SIG-M5 (cell line): ENCODE results near the gene DGKI.
"Not testable (repeated sequence)": the region's sequence is repeated elsewhere in the genome, so short reads cannot be mapped to it uniquely, and the experiment has no call there.

ENCODE experiments used
- DNase-seq: peaks from one replicate; lab custom pipeline; 2025; lab: John Stamatoyannopoulos, UW

DGKI gene

DNA sequence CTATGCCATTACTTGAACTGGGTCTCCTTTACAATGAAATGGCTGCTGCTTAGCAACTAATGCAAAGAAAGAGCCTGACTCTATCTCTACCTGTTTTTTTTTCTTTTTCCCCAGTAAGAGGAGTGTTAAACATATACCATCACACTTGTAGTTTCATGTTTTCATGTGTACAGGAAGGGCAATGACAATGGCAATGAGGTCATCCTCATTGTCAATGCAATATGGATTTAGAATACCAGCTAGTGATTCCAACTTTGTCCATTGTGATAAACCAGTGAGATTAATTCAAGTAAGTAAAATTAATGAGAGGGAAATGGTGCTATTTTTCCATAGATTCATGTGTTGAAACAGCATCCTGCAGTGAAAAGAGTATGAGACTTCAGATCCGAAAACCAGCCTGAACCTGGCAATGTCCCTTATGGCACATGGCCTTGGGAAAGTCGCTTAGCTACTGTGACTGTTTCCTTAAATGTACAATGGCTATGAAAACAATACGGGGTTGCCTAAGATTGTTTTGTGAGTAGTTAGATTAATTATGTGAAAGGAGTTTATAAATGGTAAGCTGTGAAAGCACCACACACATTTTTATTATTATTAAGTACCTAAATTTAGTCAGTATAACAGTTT lies 11.2 kb downstream of the DGKI start:
- DNase-seq, result no peak

- no peak for DNase-seq
Measured at GRCh38 chr7:137834552-137834951, 12.2 kb downstream of the DGKI start.

DNA sequence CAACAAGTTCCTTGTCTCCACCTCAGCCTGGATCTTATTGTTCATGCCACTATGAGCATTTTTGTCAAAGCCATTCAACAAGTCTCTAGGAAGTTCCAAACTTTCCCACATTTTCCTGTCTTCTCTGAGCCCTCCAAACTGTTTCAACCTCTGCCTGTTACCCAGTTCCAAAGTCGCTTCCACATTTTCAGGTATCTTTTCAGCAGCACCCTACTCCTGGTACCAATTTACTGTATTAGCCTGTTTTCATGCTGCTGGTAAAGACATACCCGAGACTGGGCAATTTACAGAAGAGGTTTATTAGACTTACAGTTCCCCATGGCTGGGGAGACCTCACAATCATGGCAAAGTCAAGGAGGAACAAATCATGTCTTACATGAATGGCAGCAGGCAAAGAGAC lies 13.8 kb downstream of the DGKI start:
- not testable (repeated sequence) for DNase-seq

GRCh38 chr7:137832382-137832781 lies 14.4 kb downstream of the DGKI start:
- DNase-seq, result no peak

GRCh38 chr7:137831555-137831954 lies 15.2 kb downstream of the DGKI start:
- DNase-seq, result not testable (repeated sequence)

- DNase-seq, result no peak
Measured at GRCh38 chr7:137829337-137829992, 17.3 kb downstream of the DGKI start.

DNA sequence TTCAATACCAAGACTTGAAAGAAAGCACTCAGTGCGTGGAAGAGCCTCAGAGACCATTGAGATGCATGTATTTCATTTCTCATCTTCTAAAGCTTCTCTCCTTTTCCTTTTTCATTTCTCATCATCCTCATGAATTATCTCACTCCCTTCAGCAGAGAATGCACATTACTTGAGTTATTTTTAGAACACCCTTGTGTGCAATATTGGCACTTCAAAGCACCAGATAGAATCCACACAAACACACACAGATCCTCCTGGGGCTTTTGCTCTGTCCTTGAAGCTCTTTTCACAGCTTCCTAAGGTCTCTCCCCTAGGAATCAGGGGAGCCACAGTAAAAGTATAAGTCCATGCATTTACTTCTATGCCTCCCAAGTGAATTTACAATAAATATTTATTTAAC lies 18.3 kb downstream of the DGKI start:
- no peak for DNase-seq

- DNase-seq, result no peak
Measured at GRCh38 chr7:137825489-137825888, 21.3 kb downstream of the DGKI start.

DNA sequence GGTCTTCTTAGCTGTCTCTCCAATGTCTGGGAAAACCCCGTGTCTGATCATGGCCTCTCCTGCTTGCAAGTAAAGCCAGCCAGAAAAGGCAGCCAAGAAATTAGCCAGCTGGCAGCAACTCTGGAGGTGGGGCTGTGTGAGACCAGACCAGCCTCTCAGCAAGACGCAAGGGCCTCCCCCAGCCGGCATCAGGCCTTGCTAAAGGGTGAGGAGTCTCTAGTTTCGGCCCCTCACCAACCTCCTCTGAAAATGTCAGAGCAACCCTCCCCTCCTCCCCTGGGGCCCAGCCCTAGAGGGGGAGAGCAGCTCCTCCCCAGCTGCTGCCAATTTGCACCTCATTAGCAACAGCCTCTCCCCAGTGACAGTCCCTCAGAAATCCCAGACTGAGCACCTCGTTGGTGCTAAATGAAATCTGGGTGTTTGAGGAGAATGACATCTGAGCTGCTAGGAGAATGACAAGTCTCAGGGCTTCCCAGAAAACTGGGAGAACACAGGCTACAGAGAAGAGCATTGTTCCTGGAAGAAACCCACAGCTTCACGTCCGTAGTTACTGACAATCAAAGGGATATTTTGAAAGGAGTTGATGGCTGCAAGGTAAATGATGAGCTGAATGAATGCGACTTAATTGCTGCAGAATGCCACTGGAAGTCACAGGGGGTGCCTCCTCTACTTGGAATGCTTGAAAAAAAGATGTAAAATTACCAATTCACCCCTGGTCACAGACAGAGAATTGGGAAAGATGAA lies 25.9 kb downstream of the DGKI start:
- no peak for DNase-seq

GRCh38 chr7:137820156-137820555 lies 26.6 kb downstream of the DGKI start:
- no peak for DNase-seq

DNA sequence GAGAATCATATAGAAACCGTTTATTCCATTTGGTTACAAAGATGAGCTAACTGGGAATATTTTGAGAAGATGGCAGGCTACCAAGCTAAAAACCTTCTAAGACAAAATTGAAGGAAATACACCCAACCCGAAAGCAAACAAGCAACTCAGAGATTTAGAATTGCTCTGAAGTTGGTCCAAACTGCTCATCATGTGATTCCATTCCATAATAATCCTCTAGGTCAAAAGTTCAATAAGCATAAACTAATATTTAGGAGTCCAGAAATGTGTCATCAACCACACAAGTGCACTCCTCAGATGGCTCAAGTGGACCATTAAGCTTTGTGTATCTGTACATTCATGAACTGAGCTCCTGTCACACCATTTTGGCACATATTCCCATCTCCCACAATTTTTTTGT lies 28.7 kb downstream of the DGKI start:
- DNase-seq, result no peak

DNA sequence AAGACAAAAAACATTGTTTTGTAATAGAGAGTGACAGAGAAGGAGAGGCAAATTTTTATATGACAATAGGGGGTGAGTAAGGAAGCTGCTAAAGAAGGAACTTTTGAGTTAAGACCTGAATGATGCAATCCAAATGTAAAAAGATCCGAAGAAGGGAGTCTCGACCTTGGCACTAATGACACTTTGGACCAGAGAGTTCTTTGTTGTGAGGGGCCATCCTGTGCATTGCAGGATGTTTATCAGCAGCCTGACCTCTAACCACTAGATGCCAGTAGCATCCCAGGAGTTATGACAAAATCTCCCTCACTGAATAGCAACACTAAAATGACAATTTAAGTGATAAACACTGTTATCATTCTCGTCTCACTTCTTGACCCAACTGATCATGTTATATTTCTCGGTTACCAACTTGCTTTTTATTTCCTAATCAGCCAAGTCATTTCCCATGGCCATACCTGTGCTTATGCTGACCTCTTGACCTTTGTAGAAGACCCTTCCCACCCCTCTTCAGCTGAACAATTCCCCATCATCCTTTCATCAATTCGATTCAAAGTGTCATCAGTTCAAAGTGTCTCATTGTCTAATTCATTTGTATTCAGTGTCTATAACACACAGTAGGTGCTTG lies 30.0 kb downstream of the DGKI start:
- DNase-seq, result no peak

DNA sequence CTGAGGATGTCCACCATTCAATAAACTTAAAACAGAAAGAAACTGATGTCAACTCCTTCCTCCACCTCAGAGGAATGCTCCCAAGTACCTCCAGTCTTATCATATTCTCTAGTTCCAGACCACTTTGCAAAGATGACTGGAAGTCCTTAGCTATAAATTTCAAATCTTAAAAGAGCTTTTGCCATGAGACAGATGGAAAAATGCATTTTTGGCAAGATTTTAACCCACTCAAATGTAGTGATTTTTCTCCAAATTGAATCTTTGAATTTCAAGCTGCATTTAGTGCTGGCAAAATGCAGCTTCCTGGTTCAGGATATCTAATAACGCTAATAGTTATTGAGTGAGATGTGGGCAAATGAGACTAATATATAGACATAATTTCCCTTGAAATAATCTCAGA lies 33.2 kb downstream of the DGKI start:
- no peak for DNase-seq

DNA sequence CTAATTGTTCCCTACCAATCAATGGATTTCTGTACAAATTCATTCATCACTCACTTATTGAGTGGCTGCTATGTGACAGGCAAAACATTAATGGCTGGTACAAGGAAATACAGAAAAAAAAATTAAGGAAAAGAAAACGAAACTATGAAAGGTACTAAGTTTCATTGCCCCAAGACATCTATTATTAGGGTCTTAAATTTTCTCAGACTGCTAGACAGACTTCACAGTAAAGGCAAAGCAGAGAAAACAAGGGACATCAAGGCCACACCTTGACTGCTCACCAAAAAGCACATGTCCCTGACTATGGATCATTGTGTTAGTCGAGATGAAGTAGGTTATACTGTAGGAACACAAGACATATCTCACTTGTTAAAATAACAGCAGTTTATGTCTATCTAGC lies 36.5 kb downstream of the DGKI start:
- no peak for DNase-seq

GRCh38 chr7:137804836-137805235 lies 41.9 kb downstream of the DGKI start:
- DNase-seq, result no peak

GRCh38 chr7:137801491-137801890 lies 45.3 kb downstream of the DGKI start:
- DNase-seq, result no peak

- no peak for DNase-seq
Measured at GRCh38 chr7:137801003-137801402, 45.8 kb downstream of the DGKI start.

DNA sequence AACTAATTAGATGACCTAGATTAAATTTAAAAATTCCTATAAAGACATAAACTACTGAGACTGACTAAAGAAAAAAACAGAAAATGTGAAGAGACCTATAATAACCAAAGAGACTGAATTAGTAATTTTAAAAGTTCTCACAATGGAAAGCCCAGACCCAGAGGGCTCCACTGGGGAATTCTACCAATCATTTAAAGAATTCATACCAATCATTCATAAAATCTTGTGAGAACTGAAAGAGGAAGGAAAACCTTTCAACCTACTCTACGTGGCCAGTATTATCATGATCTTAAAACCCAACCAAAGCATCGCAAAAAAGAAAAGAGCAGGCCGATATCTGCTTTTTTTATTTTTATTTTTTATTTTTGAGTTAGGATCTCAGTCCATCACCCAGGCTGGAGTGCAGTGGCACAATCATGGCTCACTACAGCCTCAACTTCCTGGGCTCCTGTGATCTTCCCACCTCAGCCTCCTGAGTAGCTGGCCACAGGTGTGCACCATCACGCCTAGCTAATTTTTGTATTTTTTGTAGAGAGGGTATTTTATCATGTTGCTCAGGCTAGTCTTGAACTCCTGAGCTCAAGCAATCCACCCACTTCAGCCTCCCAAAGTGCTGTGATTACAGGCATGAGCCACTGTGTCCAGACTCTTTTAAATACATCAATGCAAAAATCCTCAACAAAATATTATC lies 48.6 kb downstream of the DGKI start:
- no peak for DNase-seq

DNA sequence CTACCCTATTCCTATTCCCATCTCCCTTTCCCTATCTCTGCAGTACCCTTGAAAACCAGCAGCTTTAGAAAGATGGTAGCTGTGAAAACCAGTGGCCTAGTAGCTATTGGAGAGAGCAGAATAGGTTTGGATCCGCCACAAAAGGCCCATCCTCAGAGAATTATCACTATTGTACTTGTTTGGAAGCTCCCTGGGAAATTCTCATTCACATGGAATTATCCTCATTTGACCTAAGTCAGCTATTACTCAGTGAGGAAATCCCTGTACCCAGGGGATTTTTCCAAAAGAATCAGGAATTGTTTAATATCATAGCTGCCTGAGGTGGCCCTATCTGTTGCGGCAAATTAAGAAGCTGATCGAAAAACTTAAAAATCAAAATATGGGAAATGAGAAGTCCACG lies 51.6 kb downstream of the DGKI start:
- DNase-seq, result no peak

DNA sequence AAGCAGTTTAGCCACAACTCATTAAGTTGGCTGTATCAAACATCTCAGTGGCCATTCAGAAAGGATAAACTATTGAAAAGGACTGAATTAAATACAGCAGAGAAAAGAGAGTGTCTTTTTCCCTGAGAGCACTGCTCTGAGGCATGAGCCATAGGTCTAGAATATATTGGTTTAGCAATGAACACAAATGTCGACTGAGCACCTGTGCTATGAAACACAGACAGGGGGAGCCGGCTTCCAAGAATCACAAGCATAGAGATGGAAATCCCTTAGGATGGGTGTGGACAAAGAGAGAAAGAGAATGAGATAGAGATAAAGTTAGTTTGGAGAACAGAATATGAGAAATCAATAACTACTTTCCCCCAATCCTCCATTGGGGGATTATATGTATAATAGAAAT lies 54.8 kb downstream of the DGKI start:
- DNase-seq, result no peak

DNA sequence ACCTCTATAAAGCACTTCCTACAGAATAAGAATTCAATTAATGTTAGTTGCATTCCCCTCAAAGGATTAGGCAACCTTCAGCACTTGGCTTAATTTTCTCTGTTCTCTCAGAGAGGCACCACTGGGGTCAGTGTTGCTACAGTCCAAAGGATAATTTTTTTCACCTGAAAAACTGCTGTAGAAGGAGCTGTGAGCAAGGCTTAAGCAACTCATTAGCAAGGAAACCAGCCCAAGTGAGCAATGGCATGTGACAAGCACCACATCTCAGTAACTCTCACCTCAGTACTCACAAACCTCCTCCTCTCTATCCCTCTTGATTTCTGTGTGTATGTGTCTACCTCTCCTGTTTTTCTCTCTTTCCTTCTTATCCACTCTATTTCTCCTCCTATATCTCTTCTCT lies 55.9 kb downstream of the DGKI start:
- DNase-seq, result no peak

DNA sequence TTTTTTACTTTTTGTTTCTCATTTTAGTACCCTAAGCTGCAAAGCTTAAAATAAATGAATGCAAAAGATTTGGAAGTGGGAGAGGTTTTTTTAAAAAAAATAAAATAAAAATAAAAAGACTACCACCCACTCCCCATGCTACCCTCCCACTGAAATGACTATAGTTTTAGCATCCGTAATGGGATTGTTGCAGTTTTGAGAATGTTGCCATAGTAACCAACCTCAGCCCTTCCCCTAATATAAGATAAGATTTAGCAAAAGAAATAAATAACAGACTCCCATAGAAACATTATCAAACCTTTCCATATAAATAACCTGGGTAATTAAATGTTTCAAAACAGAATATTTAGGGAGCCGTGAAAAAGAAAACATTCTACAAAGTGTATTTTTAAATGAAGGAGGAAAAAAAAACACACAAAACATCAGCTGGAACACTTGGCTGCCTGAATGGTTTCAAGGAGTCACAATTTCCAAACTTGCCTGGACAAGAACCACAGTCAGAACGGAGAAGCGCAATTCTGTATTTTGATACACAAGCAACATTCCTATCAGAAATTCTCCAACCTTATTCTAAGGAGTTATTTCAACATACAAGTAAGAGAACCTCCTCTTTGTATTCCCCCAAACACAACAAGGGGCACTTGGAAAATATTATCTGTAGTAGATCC lies 57.4 kb downstream of the DGKI start:
- no peak for DNase-seq
